HL-60/S4 (cell line): ENCODE measurements around the gene RAB40C.

Experiments used
- in situ Hi-C: fragments of 300-500 bp; cut with MboI; formaldehyde crosslinking; loops from 2 replicates; pipeline ENCODE4 v1.14.3; 2022; ENCODE audit warnings: low sequenced_read_pairs

The RAB40C gene

GRCh38 chr16:675884-676564 is 86.2 kb downstream of the RAB40C start:
- in situ Hi-C loops = no loop called here

- in situ Hi-C loops = no loop called here
Observed at GRCh38 chr16:676565-676902, 86.7 kb downstream of the RAB40C start.

- in situ Hi-C loops = no loop called here
Observed at GRCh38 chr16:676913-677312, 87.0 kb downstream of the RAB40C start.

- in situ Hi-C loops = no loop called here
Observed at GRCh38 chr16:677316-678190, 87.7 kb downstream of the RAB40C start.

GRCh38 chr16:678209-678857 is 88.5 kb downstream of the RAB40C start:
- in situ Hi-C loops = no loop called here
